Measurements from ENCODE around the gene PID1.

- TF ChIP-seq, protein P1, sequence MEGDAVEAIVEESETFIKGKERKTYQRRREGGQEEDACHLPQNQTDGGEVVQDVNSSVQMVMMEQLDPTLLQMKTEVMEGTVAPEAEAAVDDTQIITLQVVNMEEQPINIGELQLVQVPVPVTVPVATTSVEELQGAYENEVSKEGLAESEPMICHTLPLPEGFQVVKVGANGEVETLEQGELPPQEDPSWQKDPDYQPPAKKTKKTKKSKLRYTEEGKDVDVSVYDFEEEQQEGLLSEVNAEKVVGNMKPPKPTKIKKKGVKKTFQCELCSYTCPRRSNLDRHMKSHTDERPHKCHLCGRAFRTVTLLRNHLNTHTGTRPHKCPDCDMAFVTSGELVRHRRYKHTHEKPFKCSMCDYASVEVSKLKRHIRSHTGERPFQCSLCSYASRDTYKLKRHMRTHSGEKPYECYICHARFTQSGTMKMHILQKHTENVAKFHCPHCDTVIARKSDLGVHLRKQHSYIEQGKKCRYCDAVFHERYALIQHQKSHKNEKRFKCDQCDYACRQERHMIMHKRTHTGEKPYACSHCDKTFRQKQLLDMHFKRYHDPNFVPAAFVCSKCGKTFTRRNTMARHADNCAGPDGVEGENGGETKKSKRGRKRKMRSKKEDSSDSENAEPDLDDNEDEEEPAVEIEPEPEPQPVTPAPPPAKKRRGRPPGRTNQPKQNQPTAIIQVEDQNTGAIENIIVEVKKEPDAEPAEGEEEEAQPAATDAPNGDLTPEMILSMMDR (IDR thresholded peaks at IDR 0.05), result no peak
- no peak for TF ChIP-seq POLR2A (IDR thresholded peaks at IDR 0.05)
These were observed 11.9 kb upstream of the PID1 start for GRCh38 chr2:229282758-229283546.
